SK-N-SH (cell line): Measurements from ENCODE around the gene ZMYND15. TPM values are rescaled to one million over a fixed set of nuclear protein-coding genes. Genes with fewer than 3 reads are reported as not detected.

Experiments
- CTCF ChIA-PET: fragments of 300-600, 350-600 bp; formaldehyde crosslinking; extraction: SDS; loops from one replicate; lab custom pipeline; 2021; lab: Yijun Ruan, JAX
- POLR2A ChIA-PET: fragments of 350-600 bp; sonication (Branson Sonifier 250); formaldehyde crosslinking; extraction: SDS; loops from one replicate; lab custom pipeline; 2020; ENCODE audit warnings: antibody characterized with exemption, inconsistent platforms; lab: Yijun Ruan, JAX
- DNase-seq: peaks from one replicate; pipeline ENCODE4 v3.0.0; 2012
- H2AFZ ChIP-seq: fragments of 200-600 bp; sonication (generic); 2 replicates; pipeline ENCODE4 v1.8.1; 2016; ENCODE audit warnings: antibody characterized with exemption, mild to moderate bottlenecking, low read depth
- H3F3A ChIP-seq: fragments of 200-600 bp; sonication (generic); replicated peaks from 2 replicates; pipeline ENCODE3; 2016; ENCODE audit warnings: antibody characterized with exemption, mild to moderate bottlenecking; ENCODE audit not compliant: insufficient read depth
- H3K27ac ChIP-seq, 2 experiments: fragments of 200-500 bp in 1 of 2; fragments of 200-600 bp in 1 of 2; sonication (Bioruptor generic) in 1 of 2; sonication (generic), shearing (Covaris generic) in 1 of 2; 2 replicates each; pipeline versions ENCODE4 v1.5.1 to v1.6.1; 2014 to 2016; ENCODE audit warnings: low read depth in 2 of 2, inconsistent platforms in 1 of 2, low read length in 1 of 2, mild to moderate bottlenecking in 1 of 2, mixed read lengths in 1 of 2
- H3K27me3 ChIP-seq: fragments of 200-600 bp; sonication (generic), shearing (Covaris generic); 2 replicates; pipeline ENCODE4 v1.6.1; 2016; ENCODE audit warnings: mixed run types; ENCODE audit not compliant: insufficient read depth
- H3K36me3 ChIP-seq, 2 experiments: fragments of 200-500 bp in 1 of 2; fragments of 200-600 bp in 1 of 2; sonication (Bioruptor generic) in 1 of 2; sonication (generic) in 1 of 2; replicated peaks in 1 of 2; 2 replicates each; pipeline versions ENCODE3 to v1.5.1; 2014 to 2016; ENCODE audit warnings: low read length in 1 of 2, mild to moderate bottlenecking in 1 of 2; ENCODE audit not compliant: insufficient read depth in 2 of 2, control insufficient read depth in 1 of 2
- H3K4me1 ChIP-seq, 2 experiments: fragments of 200-500 bp in 1 of 2; fragments of 200-600 bp in 1 of 2; sonication (Bioruptor generic) in 1 of 2; sonication (generic), shearing (Covaris generic) in 1 of 2; 2 replicates each; pipeline versions ENCODE4 v1.5.1 to v1.6.1; 2014 to 2016; ENCODE audit warnings: low read depth in 1 of 2, low read length in 1 of 2, mixed run types in 1 of 2; ENCODE audit not compliant: insufficient read depth in 2 of 2, control insufficient read depth in 1 of 2
- H3K4me2 ChIP-seq: fragments of 200-600 bp; sonication (generic), shearing (Covaris generic); 2 replicates; pipeline ENCODE4 v1.6.1; 2017; ENCODE audit warnings: mixed run types
- H3K4me3 ChIP-seq, 2 experiments: fragments of 200-500 bp in 1 of 2; fragments of 200-600 bp in 1 of 2; sonication (Bioruptor generic) in 1 of 2; sonication (generic), shearing (Covaris generic) in 1 of 2; 2 replicates each; pipeline versions ENCODE4 v1.5.1 to v1.8.1; 2014 to 2016; ENCODE audit warnings: low read depth in 2 of 2, inconsistent platforms in 1 of 2, low read length in 1 of 2, mild to moderate bottlenecking in 1 of 2, mixed read lengths in 1 of 2, moderate library complexity in 1 of 2
- H3K79me2 ChIP-seq: fragments of 200-600 bp; sonication (generic); 2 replicates; pipeline ENCODE4 v1.8.1; 2017; ENCODE audit warnings: mild to moderate bottlenecking; ENCODE audit not compliant: insufficient read depth
- H3K9ac ChIP-seq: fragments of 200-600 bp; sonication (generic); 2 replicates; pipeline ENCODE4 v1.6.1; 2017; ENCODE audit warnings: mixed run types
- H3K9me2 ChIP-seq: fragments of 200-600 bp; sonication (generic); 2 replicates; pipeline ENCODE4 v1.6.1; 2017; ENCODE audit warnings: mixed run types
- H3K9me3 ChIP-seq: fragments of 200-600 bp; sonication (generic); 2 replicates; pipeline ENCODE4 v1.6.1; 2017; ENCODE audit warnings: mixed run types, mild to moderate bottlenecking, moderate library complexity
- H4K20me1 ChIP-seq: fragments of 200-600 bp; sonication (generic); 2 replicates; pipeline ENCODE4 v1.6.1; 2017; ENCODE audit warnings: mild to moderate bottlenecking, mixed run types; ENCODE audit not compliant: insufficient read depth
- ELF1 ChIP-seq: IDR thresholded peaks from 2 replicates; pipeline ENCODE4 v1.4.0; 2012
- FOSL2 ChIP-seq: IDR thresholded peaks from 2 replicates; pipeline ENCODE4 v1.4.0; 2012; ENCODE audit warnings: low read depth, mild to moderate bottlenecking, moderate library complexity, borderline replicate concordance
- FOXM1 ChIP-seq: IDR thresholded peaks from 2 replicates; pipeline ENCODE4 v1.4.0; 2012; ENCODE audit warnings: low read depth, mild to moderate bottlenecking
- GABPA ChIP-seq: IDR thresholded peaks from 2 replicates; pipeline ENCODE4 v1.4.0; 2012; ENCODE audit warnings: low read depth, mild to moderate bottlenecking
- MEF2A ChIP-seq: IDR thresholded peaks from 2 replicates; pipeline ENCODE4 v1.4.0; 2012; ENCODE audit warnings: low read depth, borderline replicate concordance
- MXI1 ChIP-seq: IDR thresholded peaks from 2 replicates; pipeline ENCODE4 v1.6.1; 2012; ENCODE audit warnings: mild to moderate bottlenecking, low read depth, low read length, improper control_type of control experiment
- NFIC ChIP-seq: IDR thresholded peaks from 2 replicates; pipeline ENCODE4 v1.4.0; 2012; ENCODE audit warnings: borderline replicate concordance
- NRF1 ChIP-seq: IDR thresholded peaks from 2 replicates; pipeline ENCODE4 v1.6.1; 2012; ENCODE audit warnings: low read depth, mild to moderate bottlenecking, low read length
- RCOR1 ChIP-seq: fragments of 150-350 bp; IDR thresholded peaks from 2 replicates; pipeline ENCODE4 v1.6.1; 2017; ENCODE audit warnings: antibody characterized with exemption, low read length
- SMC3 ChIP-seq: IDR thresholded peaks from 2 replicates; pipeline ENCODE4 v1.6.1; 2012; ENCODE audit warnings: low read depth, low read length, improper control_type of control experiment
- TAF1 ChIP-seq: IDR thresholded peaks from 2 replicates; pipeline ENCODE4 v1.6.1; 2012; ENCODE audit warnings: low read depth, mild to moderate bottlenecking, low read length, moderate library complexity, borderline replicate concordance
- TCF12 ChIP-seq: IDR thresholded peaks from 2 replicates; pipeline ENCODE4 v1.4.0; 2012
- WGBS: methylation state at CpG from one replicate; pipeline ENCODE4 v1.1.6; 2017; ENCODE audit warnings: low lambda C conversion rate; 5-methylcytosine and 5-hydroxymethylcytosine counted together
- polyA plus RNA-seq, 3 experiments: library from polyadenylated mRNA; depleted of rRNA; stranded (reverse); fragments of >200 nt; gene quantifications; 2 replicates each; pipeline ENCODE4 v1.2.3, GENCODE V29; 2012
- TF ChIP-seq, protein P1 (sequence below): IDR thresholded peaks from 2 replicates; pipeline ENCODE4 v1.4.0; 2012; ENCODE audit warnings: low read depth, borderline replicate concordance
- TF ChIP-seq, protein P2 (sequence below): fragments of 150-350 bp; IDR thresholded peaks from 2 replicates; pipeline ENCODE4 v1.6.1; 2016; ENCODE audit warnings: mild to moderate bottlenecking, low read depth, low read length
- TF ChIP-seq, protein P3 (sequence below): IDR thresholded peaks from 2 replicates; pipeline ENCODE4 v1.6.1; 2012; ENCODE audit warnings: mild to moderate bottlenecking, low read depth, low read length, moderate library complexity
- TF ChIP-seq, protein P4 (sequence below): IDR thresholded peaks from 2 replicates; pipeline ENCODE4; 2012

Gene ZMYND15
- polyA plus RNA-seq, 1 of the 3 experiments (the other 2 are of a cell fraction), result 0.08 TPM

DNA sequence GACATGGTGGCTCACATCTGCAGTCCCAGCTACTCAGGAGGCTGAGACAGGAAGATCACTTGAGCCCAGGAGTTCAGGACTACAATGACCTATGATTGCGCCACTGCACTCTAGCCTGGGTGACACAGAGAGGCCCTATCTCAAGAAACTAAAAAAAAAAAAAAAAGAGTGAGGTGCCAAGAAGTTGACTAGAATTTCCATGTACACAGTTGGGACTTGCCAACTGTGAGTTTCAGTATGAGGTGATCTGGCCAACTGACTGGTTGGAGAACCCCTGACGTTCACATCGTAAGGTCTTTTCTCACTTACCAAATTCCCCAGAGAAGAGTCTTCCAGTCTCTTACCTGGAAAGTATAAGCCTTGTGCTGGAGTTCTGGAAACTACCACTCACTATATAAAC lies 11.5 kb upstream of the ZMYND15 start:
- Histone ChIP-seq H3K36me3 (peaks cover 0 to 4% of the 10 kb centered on the region in 2 experiments), H3K4me1 (no peaks in the 10 kb centered on the region; a peak in 2 of 4 replicates), H4K20me1 (no peaks in the 10 kb centered on the region), H3K79me2 (no peaks in the 10 kb centered on the region), H3K4me2 (no peak overlapping the region), H2AFZ (no peak overlapping the region), H3K27me3 (no peaks in the 10 kb centered on the region), H3K9me3 (no peaks in the 10 kb centered on the region), H3K9me2 (no peaks in the 10 kb centered on the region), H3K4me3 (no peak overlapping the region), H3F3A (no peaks in the 10 kb centered on the region), H3K9ac (no peak overlapping the region), H3K27ac (no peak overlapping the region)
- TF ChIP-seq, protein P1, sequence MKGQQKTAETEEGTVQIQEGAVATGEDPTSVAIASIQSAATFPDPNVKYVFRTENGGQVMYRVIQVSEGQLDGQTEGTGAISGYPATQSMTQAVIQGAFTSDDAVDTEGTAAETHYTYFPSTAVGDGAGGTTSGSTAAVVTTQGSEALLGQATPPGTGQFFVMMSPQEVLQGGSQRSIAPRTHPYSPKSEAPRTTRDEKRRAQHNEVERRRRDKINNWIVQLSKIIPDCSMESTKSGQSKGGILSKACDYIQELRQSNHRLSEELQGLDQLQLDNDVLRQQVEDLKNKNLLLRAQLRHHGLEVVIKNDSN, result no peak
- TF ChIP-seq NRF1 (no peak), FOSL2 (no peak), MXI1 (no peak), MEF2A (no peak), TAF1 (no peak), GABPA (no peak), SMC3 (no peak), ELF1 (no peak), FOXM1 (no peak), TCF12 (no peak), RCOR1 (no peak), NFIC (no peak)
- TF ChIP-seq, protein P2, sequence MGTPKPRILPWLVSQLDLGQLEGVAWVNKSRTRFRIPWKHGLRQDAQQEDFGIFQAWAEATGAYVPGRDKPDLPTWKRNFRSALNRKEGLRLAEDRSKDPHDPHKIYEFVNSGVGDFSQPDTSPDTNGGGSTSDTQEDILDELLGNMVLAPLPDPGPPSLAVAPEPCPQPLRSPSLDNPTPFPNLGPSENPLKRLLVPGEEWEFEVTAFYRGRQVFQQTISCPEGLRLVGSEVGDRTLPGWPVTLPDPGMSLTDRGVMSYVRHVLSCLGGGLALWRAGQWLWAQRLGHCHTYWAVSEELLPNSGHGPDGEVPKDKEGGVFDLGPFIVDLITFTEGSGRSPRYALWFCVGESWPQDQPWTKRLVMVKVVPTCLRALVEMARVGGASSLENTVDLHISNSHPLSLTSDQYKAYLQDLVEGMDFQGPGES, result no peak
- TF ChIP-seq, protein P3, sequence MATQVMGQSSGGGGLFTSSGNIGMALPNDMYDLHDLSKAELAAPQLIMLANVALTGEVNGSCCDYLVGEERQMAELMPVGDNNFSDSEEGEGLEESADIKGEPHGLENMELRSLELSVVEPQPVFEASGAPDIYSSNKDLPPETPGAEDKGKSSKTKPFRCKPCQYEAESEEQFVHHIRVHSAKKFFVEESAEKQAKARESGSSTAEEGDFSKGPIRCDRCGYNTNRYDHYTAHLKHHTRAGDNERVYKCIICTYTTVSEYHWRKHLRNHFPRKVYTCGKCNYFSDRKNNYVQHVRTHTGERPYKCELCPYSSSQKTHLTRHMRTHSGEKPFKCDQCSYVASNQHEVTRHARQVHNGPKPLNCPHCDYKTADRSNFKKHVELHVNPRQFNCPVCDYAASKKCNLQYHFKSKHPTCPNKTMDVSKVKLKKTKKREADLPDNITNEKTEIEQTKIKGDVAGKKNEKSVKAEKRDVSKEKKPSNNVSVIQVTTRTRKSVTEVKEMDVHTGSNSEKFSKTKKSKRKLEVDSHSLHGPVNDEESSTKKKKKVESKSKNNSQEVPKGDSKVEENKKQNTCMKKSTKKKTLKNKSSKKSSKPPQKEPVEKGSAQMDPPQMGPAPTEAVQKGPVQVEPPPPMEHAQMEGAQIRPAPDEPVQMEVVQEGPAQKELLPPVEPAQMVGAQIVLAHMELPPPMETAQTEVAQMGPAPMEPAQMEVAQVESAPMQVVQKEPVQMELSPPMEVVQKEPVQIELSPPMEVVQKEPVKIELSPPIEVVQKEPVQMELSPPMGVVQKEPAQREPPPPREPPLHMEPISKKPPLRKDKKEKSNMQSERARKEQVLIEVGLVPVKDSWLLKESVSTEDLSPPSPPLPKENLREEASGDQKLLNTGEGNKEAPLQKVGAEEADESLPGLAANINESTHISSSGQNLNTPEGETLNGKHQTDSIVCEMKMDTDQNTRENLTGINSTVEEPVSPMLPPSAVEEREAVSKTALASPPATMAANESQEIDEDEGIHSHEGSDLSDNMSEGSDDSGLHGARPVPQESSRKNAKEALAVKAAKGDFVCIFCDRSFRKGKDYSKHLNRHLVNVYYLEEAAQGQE, result no peak
- TF ChIP-seq, protein P4, sequence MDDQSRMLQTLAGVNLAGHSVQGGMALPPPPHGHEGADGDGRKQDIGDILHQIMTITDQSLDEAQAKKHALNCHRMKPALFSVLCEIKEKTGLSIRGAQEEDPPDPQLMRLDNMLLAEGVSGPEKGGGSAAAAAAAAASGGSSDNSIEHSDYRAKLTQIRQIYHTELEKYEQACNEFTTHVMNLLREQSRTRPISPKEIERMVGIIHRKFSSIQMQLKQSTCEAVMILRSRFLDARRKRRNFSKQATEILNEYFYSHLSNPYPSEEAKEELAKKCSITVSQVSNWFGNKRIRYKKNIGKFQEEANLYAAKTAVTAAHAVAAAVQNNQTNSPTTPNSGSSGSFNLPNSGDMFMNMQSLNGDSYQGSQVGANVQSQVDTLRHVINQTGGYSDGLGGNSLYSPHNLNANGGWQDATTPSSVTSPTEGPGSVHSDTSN, result no peak
- ChIA-PET POLR2A (no interaction called here), CTCF (no interaction called here)
- WGBS, result 85% methylated on average over 2 of the region's 3 CpGs
- DNase-seq, result no peak
